Measurements from ENCODE around the gene CYP4F2. TPM values are rescaled to one million over a fixed set of nuclear protein-coding genes. Genes with fewer than 3 reads are reported as not detected.
A peak's percentile ranks its signal among the peaks of the same experiment; 100 is the strongest.
"Not testable (repeated sequence)": the region's sequence is repeated elsewhere in the genome, so short reads cannot be mapped to it uniquely, and the experiment has no call there.

Gene CYP4F2
- total and polyA plus RNA-seq, 2 donors from 2014 or later = 0.31 to 16.8 TPM

- Histone ChIP-seq H3K27ac (ENCODE audit: low read depth in 2 of 2, low read length in 2 of 2) (peak within 1 kb of the TSS in 1 of 2 donors; percentile 69), H3K36me3 (ENCODE audit: control insufficient read depth in 2 of 3, insufficient read depth in 3 of 3, low read length in 3 of 3) (no peaks in the 10 kb centered on the region), H3K9me3 (ENCODE audit: control insufficient read depth in 2 of 3, insufficient read depth in 1 of 3, low read length in 3 of 3) (peaks cover 0 to 2% (median 0%) of the 10 kb centered on the region in 3 donors), H3K9ac (ENCODE audit: low read length in 3 of 3) (no peak within 1 kb of the TSS), H3K27me3 (ENCODE audit: control insufficient read depth, insufficient read depth, low read length) (peaks cover 13% of the 10 kb centered on the region), H3K4me3 (ENCODE audit: low read length in 3 of 3) (no peak within 1 kb of the TSS), H3K4me1 (ENCODE audit: control insufficient read depth in 2 of 3, insufficient read depth in 2 of 3, low read depth in 1 of 3, low read length in 3 of 3) (peaks cover 0 to 2% (median 0%) of the 10 kb centered on the region in 3 donors)
- FAIRE-seq (no peak), DNase-seq (peak in 1 of 5 donors; percentile 4)
- intact Hi-C loops (cut with DNase I) = no loop called here
- no peak for TF ChIP-seq CTCF (IDR thresholded peaks at IDR 0.05; ENCODE audit: borderline replicate concordance, extremely low read depth, insufficient read depth)
Observed at GRCh38 chr19:15934332-15935078, 36.6 kb upstream of the CYP4F2 start, which contains the start of gene CYP4F11. CYP4F11 (minus strand) TSS chr19:15934529; CDS start chr19:15934408, 121 bp downstream.

DNA sequence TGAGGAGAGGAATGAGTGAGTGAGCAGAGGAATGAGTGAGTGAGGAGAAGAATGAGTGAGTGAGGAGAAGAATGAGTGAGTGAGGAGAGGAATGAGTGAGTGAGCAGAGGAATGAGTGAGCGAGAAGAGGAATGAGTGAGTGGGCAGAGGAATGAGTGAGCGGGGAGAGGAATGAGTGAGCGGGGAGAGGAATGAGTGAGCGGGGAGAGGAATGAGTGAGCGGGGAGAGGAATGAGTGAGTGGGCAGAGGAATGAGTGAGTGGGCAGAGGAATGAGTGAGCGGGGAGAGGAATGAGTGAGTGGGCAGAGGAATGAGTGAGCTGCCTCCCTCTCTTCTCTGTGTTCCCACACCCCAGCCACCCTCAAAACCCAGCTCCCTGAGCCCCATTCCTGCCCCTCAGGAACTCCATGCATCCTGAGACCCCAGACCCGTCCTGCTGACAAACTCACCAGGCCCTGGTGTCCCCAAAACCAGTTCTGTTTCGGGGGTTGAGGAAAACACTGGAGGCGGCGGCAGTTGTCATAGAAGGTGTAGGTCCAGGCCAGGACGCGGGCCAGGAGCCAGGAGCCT lies 36.0 kb upstream of the CYP4F2 start:
- H3K36me3 ChIP-seq (ENCODE audit: control insufficient read depth in 2 of 3, insufficient read depth in 3 of 3, low read length in 3 of 3); H3K9ac ChIP-seq (ENCODE audit: low read length in 3 of 3); H3K4me3 ChIP-seq (ENCODE audit: low read length in 3 of 3); DNase-seq; intact Hi-C loops (cut with DNase I); H3K9me3 ChIP-seq (ENCODE audit: control insufficient read depth in 2 of 3, insufficient read depth in 1 of 3, low read length in 3 of 3); FAIRE-seq; H3K4me1 ChIP-seq (ENCODE audit: control insufficient read depth in 2 of 3, insufficient read depth in 2 of 3, low read depth in 1 of 3, low read length in 3 of 3): not testable (repeated sequence)
- Histone ChIP-seq H3K27ac (ENCODE audit: low read depth in 2 of 2, low read length in 2 of 2) (peak overlapping the region in 1 of 2 donors; percentile 69), H3K27me3 (ENCODE audit: control insufficient read depth, insufficient read depth, low read length) (peaks cover 13% of the 10 kb centered on the region)

DNA sequence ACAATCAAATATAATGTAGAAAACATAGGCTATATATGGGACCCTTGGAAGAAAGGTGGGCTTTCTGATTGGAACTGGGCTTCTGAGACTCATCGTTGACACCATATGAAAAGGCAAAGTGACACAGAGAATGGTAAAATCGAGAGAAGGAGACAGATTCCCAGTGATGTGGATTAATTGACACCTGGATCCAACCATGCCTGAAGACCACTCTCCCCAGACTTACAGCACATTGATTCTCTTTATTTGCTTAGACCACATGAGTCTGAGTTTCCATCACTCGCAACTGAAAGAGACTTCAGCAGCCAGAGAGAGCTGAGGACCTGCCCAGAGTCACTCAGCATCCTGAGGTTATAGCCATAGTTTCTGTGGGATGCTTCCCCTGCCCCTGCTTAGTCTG lies 30.4 kb upstream of the CYP4F2 start:
- intact Hi-C loops (cut with DNase I) = no loop called here
- no peak overlapping the region for H3K9ac ChIP-seq (ENCODE audit: low read length in 3 of 3)
- H3K36me3 ChIP-seq (ENCODE audit: control insufficient read depth in 2 of 3, insufficient read depth in 3 of 3, low read length in 3 of 3) = no peaks in the 10 kb centered on the region
- DNase-seq = no peak
- TF ChIP-seq CTCF (IDR thresholded peaks at IDR 0.05; ENCODE audit: borderline replicate concordance, extremely low read depth, insufficient read depth) = no peak
- no peaks in the 10 kb centered on the region for H3K4me1 ChIP-seq (ENCODE audit: control insufficient read depth in 2 of 3, insufficient read depth in 2 of 3, low read depth in 1 of 3, low read length in 3 of 3)
- H3K4me3 ChIP-seq (ENCODE audit: low read length in 3 of 3) = no peak overlapping the region
- peaks cover 9% of the 10 kb centered on the region for H3K27me3 ChIP-seq (ENCODE audit: control insufficient read depth, insufficient read depth, low read length)
- no peak for FAIRE-seq
- H3K9me3 ChIP-seq (ENCODE audit: control insufficient read depth in 2 of 3, insufficient read depth in 1 of 3, low read length in 3 of 3) = no peaks in the 10 kb centered on the region
- H3K27ac ChIP-seq (ENCODE audit: low read depth in 2 of 2, low read length in 2 of 2) = no peak overlapping the region

DNA sequence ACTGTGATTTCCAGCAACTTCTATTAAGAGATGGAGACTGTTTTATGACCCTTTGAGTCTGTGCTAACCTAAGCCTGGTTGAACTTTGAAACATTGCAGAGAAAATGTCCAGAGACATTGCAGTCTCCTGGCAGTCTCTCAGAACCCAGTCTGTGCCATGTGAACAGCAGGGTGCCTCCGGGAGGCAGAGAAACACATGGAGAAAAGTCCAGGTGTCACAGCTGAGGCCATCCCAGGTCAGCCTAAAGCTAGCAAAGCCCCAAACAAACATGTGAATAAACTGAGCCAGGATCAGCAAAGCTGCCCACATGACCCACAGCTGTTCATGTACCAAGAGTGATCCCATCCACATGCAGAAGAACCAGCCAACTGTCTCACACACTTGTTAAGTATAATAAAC lies 28.6 kb upstream of the CYP4F2 start:
- no peak overlapping the region for H3K9ac ChIP-seq (ENCODE audit: low read length in 3 of 3)
- H3K4me1 ChIP-seq (ENCODE audit: control insufficient read depth in 2 of 3, insufficient read depth in 2 of 3, low read depth in 1 of 3, low read length in 3 of 3) = no peaks in the 10 kb centered on the region
- no peak overlapping the region for H3K27ac ChIP-seq (ENCODE audit: low read depth in 2 of 2, low read length in 2 of 2)
- H3K27me3 ChIP-seq (ENCODE audit: control insufficient read depth, insufficient read depth, low read length) = peaks cover 9% of the 10 kb centered on the region
- FAIRE-seq (no peak), DNase-seq (no peak)
- no peaks in the 10 kb centered on the region for H3K9me3 ChIP-seq (ENCODE audit: control insufficient read depth in 2 of 3, insufficient read depth in 1 of 3, low read length in 3 of 3)
- H3K36me3 ChIP-seq (ENCODE audit: control insufficient read depth in 2 of 3, insufficient read depth in 3 of 3, low read length in 3 of 3) = no peaks in the 10 kb centered on the region
- no peak overlapping the region for H3K4me3 ChIP-seq (ENCODE audit: low read length in 3 of 3)
- no peak for TF ChIP-seq CTCF (IDR thresholded peaks at IDR 0.05; ENCODE audit: borderline replicate concordance, extremely low read depth, insufficient read depth)
- intact Hi-C loops (cut with DNase I) = no loop called here
